ENCODE data around the gene ADGRL3. TPM values are rescaled to one million over a fixed set of nuclear protein-coding genes. Genes with fewer than 3 reads are reported as not detected.

ADGRL3 gene
- polyA plus RNA-seq, 3 donors = 24.0 to 28.9 (median 27.8) TPM

- no peak for DNase-seq (ENCODE audit: extremely low read depth in 1 of 11, low read depth in 9 of 11, low spot score in 4 of 11)
Measured at GRCh38 chr4:61389640-61390039, 189.5 kb downstream of the ADGRL3 start.

- DNase-seq (ENCODE audit: extremely low read depth in 1 of 11, low read depth in 9 of 11, low spot score in 4 of 11) = no peak
Measured at GRCh38 chr4:61395754-61396153, 195.6 kb downstream of the ADGRL3 start.

GRCh38 chr4:61397174-61397573 lies 197.0 kb downstream of the ADGRL3 start:
- peak in 1 of 11 donors; percentile 20 for DNase-seq (ENCODE audit: extremely low read depth in 1 of 11, low read depth in 9 of 11, low spot score in 4 of 11)

- DNase-seq (ENCODE audit: extremely low read depth in 1 of 11, low read depth in 9 of 11, low spot score in 4 of 11) = no peak
Measured at GRCh38 chr4:61400439-61401038, 200.4 kb downstream of the ADGRL3 start.

GRCh38 chr4:61401771-61402170 lies 201.6 kb downstream of the ADGRL3 start:
- DNase-seq (ENCODE audit: extremely low read depth in 1 of 11, low read depth in 9 of 11, low spot score in 4 of 11) = no peak

GRCh38 chr4:61405307-61405706 lies 205.2 kb downstream of the ADGRL3 start:
- DNase-seq (ENCODE audit: extremely low read depth in 1 of 11, low read depth in 9 of 11, low spot score in 4 of 11) = no peak

- DNase-seq (ENCODE audit: extremely low read depth in 1 of 11, low read depth in 9 of 11, low spot score in 4 of 11) = no peak
Measured at GRCh38 chr4:61406677-61407076, 206.6 kb downstream of the ADGRL3 start.

GRCh38 chr4:61407642-61408618 lies 207.8 kb downstream of the ADGRL3 start:
- no peak for DNase-seq (ENCODE audit: extremely low read depth in 1 of 11, low read depth in 9 of 11, low spot score in 4 of 11)

GRCh38 chr4:61408861-61409260 lies 208.7 kb downstream of the ADGRL3 start:
- DNase-seq (ENCODE audit: extremely low read depth in 1 of 11, low read depth in 9 of 11, low spot score in 4 of 11) = no peak

- no peak for DNase-seq (ENCODE audit: extremely low read depth in 1 of 11, low read depth in 9 of 11, low spot score in 4 of 11)
Measured at GRCh38 chr4:61411241-61411640, 211.1 kb downstream of the ADGRL3 start.

GRCh38 chr4:61425315-61425714 lies 225.2 kb downstream of the ADGRL3 start:
- no peak for DNase-seq (ENCODE audit: extremely low read depth in 1 of 11, low read depth in 9 of 11, low spot score in 4 of 11)

- no peak for DNase-seq (ENCODE audit: extremely low read depth in 1 of 11, low read depth in 9 of 11, low spot score in 4 of 11)
Measured at GRCh38 chr4:61426229-61426628, 226.1 kb downstream of the ADGRL3 start.

- DNase-seq (ENCODE audit: extremely low read depth in 1 of 11, low read depth in 9 of 11, low spot score in 4 of 11) = no peak
Measured at GRCh38 chr4:61427099-61427817, 227.1 kb downstream of the ADGRL3 start.

- DNase-seq (ENCODE audit: extremely low read depth in 1 of 11, low read depth in 9 of 11, low spot score in 4 of 11) = no peak
Measured at GRCh38 chr4:61427818-61428495, 227.8 kb downstream of the ADGRL3 start.

GRCh38 chr4:61428950-61429349 lies 228.8 kb downstream of the ADGRL3 start:
- DNase-seq (ENCODE audit: extremely low read depth in 1 of 11, low read depth in 9 of 11, low spot score in 4 of 11) = no peak

GRCh38 chr4:61431131-61431530 lies 231.0 kb downstream of the ADGRL3 start:
- no peak for DNase-seq (ENCODE audit: extremely low read depth in 1 of 11, low read depth in 9 of 11, low spot score in 4 of 11)

GRCh38 chr4:61437923-61438322 lies 237.8 kb downstream of the ADGRL3 start:
- no peak for DNase-seq (ENCODE audit: extremely low read depth in 1 of 11, low read depth in 9 of 11, low spot score in 4 of 11)

- no peak for DNase-seq (ENCODE audit: extremely low read depth in 1 of 11, low read depth in 9 of 11, low spot score in 4 of 11)
Measured at GRCh38 chr4:61440321-61440720, 240.2 kb downstream of the ADGRL3 start.

- no peak for DNase-seq (ENCODE audit: extremely low read depth in 1 of 11, low read depth in 9 of 11, low spot score in 4 of 11)
Measured at GRCh38 chr4:61442936-61443335, 242.8 kb downstream of the ADGRL3 start.

Data from renal cortex interstitium (tissue), 11 donors.